Mesenchymal stem cell (in vitro differentiated cells and primary cell): Measurements from ENCODE around the gene ST3GAL4.

ENCODE experiments used
- DNase-seq: peaks from one replicate; pipeline ENCODE4 v3.0.0-alpha.2; 2013
- H2AFZ ChIP-seq: one replicate; pipeline ENCODE4 v1.6.1; 2013; ENCODE audit warnings: low read depth, mild to moderate bottlenecking, control low read depth, inconsistent platforms, low read length, moderate library complexity
- H2AK5ac ChIP-seq: 2 replicates; pipeline ENCODE4 v1.6.1; 2013; ENCODE audit warnings: low read length, moderate library complexity, mild to moderate bottlenecking, inconsistent platforms; ENCODE audit not compliant: severe bottlenecking
- H2BK120ac ChIP-seq: one replicate; pipeline ENCODE4 v1.6.1; 2013; ENCODE audit warnings: low read depth, mild to moderate bottlenecking, inconsistent platforms, low read length, moderate library complexity
- H2BK12ac ChIP-seq, 2 experiments: one replicate each; pipeline ENCODE4 v1.6.1; 2013; ENCODE audit warnings: inconsistent platforms in 2 of 2, low read length in 2 of 2, mild to moderate bottlenecking in 2 of 2, moderate library complexity in 2 of 2, control low read depth in 1 of 2
- H2BK15ac ChIP-seq: one replicate; pipeline ENCODE4 v1.6.1; 2013; ENCODE audit warnings: mild to moderate bottlenecking, low read depth, inconsistent platforms; ENCODE audit not compliant: poor library complexity, severe bottlenecking
- H2BK5ac ChIP-seq: 2 replicates; pipeline ENCODE4 v1.6.1; 2013; ENCODE audit warnings: low read depth, mild to moderate bottlenecking, low read length, control low read depth, inconsistent platforms; ENCODE audit not compliant: poor library complexity, severe bottlenecking
- H3K14ac ChIP-seq, 2 experiments: one replicate each; pipeline ENCODE4 v1.6.1; 2013; ENCODE audit warnings: inconsistent platforms in 2 of 2, low read length in 2 of 2, control low read depth in 1 of 2, mild to moderate bottlenecking in 1 of 2, moderate library complexity in 1 of 2
- H3K18ac ChIP-seq, 2 experiments: one replicate each; pipeline ENCODE4 v1.6.1; 2013; ENCODE audit warnings: inconsistent platforms in 2 of 2, low read length in 2 of 2, control low read depth in 1 of 2, low read depth in 1 of 2, mild to moderate bottlenecking in 1 of 2
- H3K23ac ChIP-seq, 2 experiments: one replicate each; pipeline ENCODE4 v1.6.1; 2013; ENCODE audit warnings: inconsistent platforms in 2 of 2, low read length in 2 of 2, mild to moderate bottlenecking in 2 of 2, moderate library complexity in 2 of 2, control low read depth in 1 of 2
- H3K27ac ChIP-seq: 2 replicates; pipeline ENCODE4 v1.5.1; 2013; ENCODE audit warnings: mild to moderate bottlenecking, moderate library complexity, low read length, control low read depth, inconsistent platforms; ENCODE audit not compliant: poor library complexity, severe bottlenecking
- H3K27me3 ChIP-seq, 2 experiments: 2 replicates each; pipeline versions ENCODE4 v1.6.1 to v1.7.0; 2013; ENCODE audit warnings: low read length in 2 of 2, mild to moderate bottlenecking in 2 of 2, moderate library complexity in 2 of 2, control low read depth in 1 of 2, inconsistent platforms in 1 of 2; ENCODE audit not compliant: control insufficient read depth in 1 of 2, insufficient read depth in 1 of 2
- H3K36me3 ChIP-seq, 2 experiments: 2 replicates each; pipeline versions ENCODE4 v1.6.1 to v1.7.0; 2013; ENCODE audit warnings: low read length in 2 of 2, control low read depth in 1 of 2, inconsistent platforms in 1 of 2, low read depth in 1 of 2, mild to moderate bottlenecking in 1 of 2; ENCODE audit not compliant: insufficient read depth in 2 of 2, control insufficient read depth in 1 of 2
- H3K4ac ChIP-seq, 2 experiments: one replicate each; pipeline ENCODE4 v1.6.1; 2013; ENCODE audit warnings: inconsistent platforms in 2 of 2, low read length in 2 of 2, mild to moderate bottlenecking in 2 of 2, moderate library complexity in 2 of 2, control low read depth in 1 of 2, low read depth in 1 of 2
- H3K4me1 ChIP-seq: 2 replicates; pipeline ENCODE4 v1.6.1; 2013; ENCODE audit warnings: low read depth, low read length, control low read depth; ENCODE audit not compliant: control insufficient read depth, insufficient read depth
- H3K4me2 ChIP-seq: 2 replicates; pipeline ENCODE4 v1.6.1; 2013; ENCODE audit warnings: low read length, mild to moderate bottlenecking, inconsistent platforms; ENCODE audit not compliant: poor library complexity, severe bottlenecking
- H3K4me3 ChIP-seq, 2 experiments: 2 replicates each; pipeline versions ENCODE4 v1.5.1 to v1.7.0; 2013; ENCODE audit warnings: low read length in 2 of 2, mild to moderate bottlenecking in 2 of 2, control low read depth in 1 of 2, low read depth in 1 of 2; ENCODE audit not compliant: insufficient read depth in 1 of 2
- H3K79me1 ChIP-seq: replicated peaks from 2 replicates; pipeline ENCODE4 v1.6.1; 2013; ENCODE audit warnings: mild to moderate bottlenecking, control low read depth, low read length, inconsistent platforms; ENCODE audit not compliant: poor library complexity, severe bottlenecking
- H3K9ac ChIP-seq: 2 replicates; pipeline ENCODE4 v1.7.0; 2013; ENCODE audit warnings: mild to moderate bottlenecking, low read length, moderate library complexity
- H3K9me3 ChIP-seq: 2 replicates; pipeline ENCODE4 v1.7.0; 2013; ENCODE audit warnings: mild to moderate bottlenecking, low read length; ENCODE audit not compliant: control insufficient read depth
- H4K8ac ChIP-seq: one replicate; pipeline ENCODE4 v1.6.1; 2013; ENCODE audit warnings: inconsistent platforms, mild to moderate bottlenecking, low read length, moderate library complexity
- H4K91ac ChIP-seq: one replicate; pipeline ENCODE4 v1.6.1; 2013; ENCODE audit warnings: mild to moderate bottlenecking, low read length, inconsistent platforms
- WGBS: methylation state at CpG from one replicate; pipeline ENCODE4 v1.1.7; 2013; ENCODE audit warnings: mixed read lengths; 5-methylcytosine and 5-hydroxymethylcytosine counted together

Gene ST3GAL4

GRCh38 chr11:126433989-126434949 is 78.8 kb downstream of the ST3GAL4 start:
- Histone ChIP-seq H3K14ac (no peak overlapping the region), H2BK12ac (peak overlapping the region in 1 of 2 experiments; percentile 37), H3K23ac (no peak overlapping the region), H3K18ac (peak overlapping the region in 1 of 2 experiments; percentile 30), H2AFZ (no peak overlapping the region), H2AK5ac (no peak overlapping the region), H3K4ac (no peak overlapping the region), H3K9me3 (no peaks in the 10 kb centered on the region), H2BK15ac (no peak overlapping the region), H3K27ac (no peak overlapping the region), H2BK120ac (no peak overlapping the region), H3K9ac (no peak overlapping the region), H3K4me3 (no peak overlapping the region), H3K4me1 (peaks cover 24% of the 10 kb centered on the region), H3K36me3 (peaks cover 0 to 8% of the 10 kb centered on the region in 2 experiments), H4K91ac (peak overlapping the region; percentile 62), H2BK5ac (no peak overlapping the region), H3K79me1 (no peaks in the 10 kb centered on the region), H3K27me3 (no peaks in the 10 kb centered on the region), H4K8ac (no peak overlapping the region), H3K4me2 (no peak overlapping the region)
- WGBS: 82% methylated on average over 15 of the region's 16 CpGs
- no peak for DNase-seq

GRCh38 chr11:126434950-126435335 is 79.5 kb downstream of the ST3GAL4 start:
- H2BK120ac ChIP-seq: no peak overlapping the region
- H3K9me3 ChIP-seq: no peaks in the 10 kb centered on the region
- no peak overlapping the region for H3K27ac ChIP-seq
- no peak overlapping the region for H2AFZ ChIP-seq
- peak overlapping the region; percentile 32 for H4K8ac ChIP-seq
- H3K14ac ChIP-seq: no peak overlapping the region
- H3K4me2 ChIP-seq: no peak overlapping the region
- no peak overlapping the region for H3K23ac ChIP-seq
- no peak overlapping the region for H2BK12ac ChIP-seq
- no peak overlapping the region for H2BK5ac ChIP-seq
- H3K36me3 ChIP-seq: peaks cover 0 to 8% of the 10 kb centered on the region in 2 experiments
- peaks cover 24% of the 10 kb centered on the region for H3K4me1 ChIP-seq
- no peak overlapping the region for H3K4me3 ChIP-seq
- 59% methylated on average over 12 of the region's 12 CpGs for WGBS
- no peak overlapping the region for H2AK5ac ChIP-seq
- H3K27me3 ChIP-seq: peaks cover 0 to 2% of the 10 kb centered on the region in 2 experiments
- no peak for DNase-seq
- H3K18ac ChIP-seq: peak overlapping the region in 1 of 2 experiments; percentile 18
- no peak overlapping the region for H3K9ac ChIP-seq
- H3K79me1 ChIP-seq: no peaks in the 10 kb centered on the region
- no peak overlapping the region for H3K4ac ChIP-seq
- no peak overlapping the region for H2BK15ac ChIP-seq
- H4K91ac ChIP-seq: peak overlapping the region; percentile 62

- Histone ChIP-seq H3K9ac (no peak overlapping the region), H3K4me2 (no peak overlapping the region), H2BK120ac (no peak overlapping the region), H3K27me3 (peaks cover 2 to 8% of the 10 kb centered on the region in 2 experiments), H3K14ac (no peak overlapping the region), H3K9me3 (no peaks in the 10 kb centered on the region), H3K79me1 (no peaks in the 10 kb centered on the region), H2AK5ac (no peak overlapping the region), H4K8ac (no peak overlapping the region), H3K4me1 (peaks cover 25% of the 10 kb centered on the region), H4K91ac (no peak overlapping the region), H3K18ac (no peak overlapping the region), H2BK12ac (no peak overlapping the region), H3K27ac (no peak overlapping the region), H3K4ac (no peak overlapping the region), H2AFZ (no peak overlapping the region), H3K36me3 (peaks cover 0 to 8% of the 10 kb centered on the region in 2 experiments), H2BK5ac (no peak overlapping the region), H3K23ac (no peak overlapping the region), H2BK15ac (no peak overlapping the region), H3K4me3 (no peak overlapping the region)
- WGBS: 94% methylated on average over 7 of the region's 7 CpGs
- DNase-seq: no peak
Measured at GRCh38 chr11:126436209-126436755, 80.8 kb downstream of the ST3GAL4 start.

- no peak for DNase-seq
- Histone ChIP-seq H3K4ac (no peak overlapping the region), H2BK15ac (no peak overlapping the region), H4K8ac (no peak overlapping the region), H4K91ac (no peak overlapping the region), H3K4me3 (no peak overlapping the region), H3K4me2 (no peak overlapping the region), H3K79me1 (no peaks in the 10 kb centered on the region), H3K4me1 (peaks cover 13% of the 10 kb centered on the region), H2AFZ (peak overlapping the region; percentile 6), H3K23ac (no peak overlapping the region), H3K27ac (no peak overlapping the region), H2BK5ac (no peak overlapping the region), H3K18ac (no peak overlapping the region), H3K14ac (peak overlapping the region in 1 of 2 experiments; percentile 49), H2BK120ac (no peak overlapping the region), H3K9me3 (no peaks in the 10 kb centered on the region), H2BK12ac (no peak overlapping the region), H3K27me3 (peaks cover 8 to 14% of the 10 kb centered on the region in 2 experiments), H2AK5ac (no peak overlapping the region), H3K9ac (no peak overlapping the region), H3K36me3 (peaks cover 0 to 8% of the 10 kb centered on the region in 2 experiments)
- 96% methylated on average over 5 of the region's 5 CpGs for WGBS
Measured at GRCh38 chr11:126437731-126438130, 82.2 kb downstream of the ST3GAL4 start.
